Non-pigmented ciliary epithelial cell (primary cell): ENCODE measurements around the gene PIP4P1.
"Not testable (repeated sequence)": the region's sequence is repeated elsewhere in the genome, so short reads cannot be mapped to it uniquely, and the experiment has no call there.

Source experiments
- DNase-seq: peaks from one replicate; pipeline ENCODE4 v3.0.0-alpha.2; 2010; ENCODE audit warnings: low read depth

The PIP4P1 gene

DNA sequence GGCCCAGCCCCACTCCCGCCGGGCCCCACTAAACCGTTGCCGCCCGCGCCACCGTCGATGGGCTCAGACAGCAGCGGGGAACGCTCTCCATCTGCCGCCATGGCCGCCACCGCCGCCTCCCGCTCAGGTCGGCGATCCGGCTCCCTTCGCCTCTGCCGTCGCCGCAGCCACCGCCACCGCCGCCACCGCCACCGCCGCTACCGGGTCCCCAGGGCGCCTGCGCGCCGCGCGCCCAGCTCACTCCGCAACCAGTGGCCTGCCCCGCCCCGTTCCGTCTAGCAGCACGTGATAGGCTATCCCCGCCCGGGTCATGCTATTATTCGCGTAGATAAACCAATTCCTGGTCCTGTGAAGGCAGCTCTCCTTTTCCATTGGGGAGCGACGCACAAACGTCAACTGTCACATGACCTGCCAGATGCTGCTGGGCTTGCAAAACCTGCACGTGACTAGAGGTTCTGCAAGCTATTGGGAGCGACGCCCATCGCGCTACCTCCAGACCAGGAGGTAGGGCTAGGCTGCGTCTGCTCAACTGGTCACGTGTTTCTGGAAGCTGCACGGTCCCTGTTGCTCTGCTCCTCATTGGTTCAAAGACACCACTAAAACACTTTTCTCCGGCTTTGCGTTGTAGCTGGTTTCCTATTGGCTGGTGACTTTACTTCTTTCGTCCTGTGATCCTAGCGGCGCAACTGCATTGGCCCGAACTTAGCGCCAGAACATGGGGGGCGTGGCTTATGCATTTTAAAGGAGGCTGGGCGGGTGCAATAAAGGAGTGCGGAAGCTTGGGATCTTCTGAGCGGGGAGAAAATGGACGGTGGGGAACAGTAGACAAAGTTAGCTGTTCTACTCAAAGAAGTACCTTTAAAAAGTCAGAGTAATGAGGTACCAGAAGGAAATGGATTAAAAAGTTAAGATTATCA lies at the start of gene PIP4P1:
Gene PIP4P1, minus strand, starts transcription at position 210 of the 917 bp plus-strand sequence. Its CDS starts 109 bp downstream, at position 101.
- DNase-seq: peak; percentile 100

DNA sequence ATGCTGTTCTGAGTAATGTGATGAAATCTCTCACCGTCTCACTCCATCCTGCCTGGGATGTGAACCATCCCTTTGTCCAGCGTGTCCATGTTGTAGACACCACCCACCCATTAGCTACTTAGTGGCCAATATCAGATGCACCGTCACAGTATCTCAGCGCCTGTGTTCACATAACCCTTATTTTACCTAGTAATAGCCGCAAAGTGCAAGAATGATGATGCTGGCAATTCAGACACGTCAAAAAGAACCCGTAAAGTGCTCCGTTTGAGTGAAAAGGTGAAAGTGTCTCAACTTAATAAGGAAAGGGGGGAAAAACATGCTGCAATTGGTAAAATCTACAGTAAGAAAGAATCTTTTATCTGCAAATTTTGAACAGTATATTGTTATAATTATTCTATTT lies 47.1 kb upstream of the PIP4P1 start:
- no peak for DNase-seq

GRCh38 chr14:20507537-20507936 lies 46.3 kb upstream of the PIP4P1 start:
- DNase-seq: not testable (repeated sequence)

GRCh38 chr14:20506752-20507151 lies 45.5 kb upstream of the PIP4P1 start:
- DNase-seq: not testable (repeated sequence)

- DNase-seq: not testable (repeated sequence)
These were observed 45.0 kb upstream of the PIP4P1 start for GRCh38 chr14:20506276-20506675.

DNA sequence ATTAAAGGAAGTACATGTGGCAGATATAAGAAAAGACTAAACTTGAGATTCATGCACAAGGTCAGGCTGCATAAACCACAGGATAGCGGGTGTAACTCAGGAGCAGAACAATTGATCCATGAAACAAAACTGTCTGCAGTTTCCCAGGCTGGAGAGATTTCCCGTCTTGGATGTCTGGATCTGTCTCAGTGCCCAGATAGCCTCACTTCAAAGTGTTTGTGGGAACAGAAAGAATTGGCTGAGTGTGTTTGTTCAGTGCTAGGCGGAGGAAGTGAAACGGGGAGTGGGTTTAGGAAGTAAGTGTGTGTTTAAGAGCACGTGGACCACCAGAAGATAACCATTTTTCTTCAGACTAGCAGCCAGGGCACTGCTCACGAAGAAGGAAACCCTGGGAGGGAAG lies 42.7 kb upstream of the PIP4P1 start:
- DNase-seq: no peak

DNA sequence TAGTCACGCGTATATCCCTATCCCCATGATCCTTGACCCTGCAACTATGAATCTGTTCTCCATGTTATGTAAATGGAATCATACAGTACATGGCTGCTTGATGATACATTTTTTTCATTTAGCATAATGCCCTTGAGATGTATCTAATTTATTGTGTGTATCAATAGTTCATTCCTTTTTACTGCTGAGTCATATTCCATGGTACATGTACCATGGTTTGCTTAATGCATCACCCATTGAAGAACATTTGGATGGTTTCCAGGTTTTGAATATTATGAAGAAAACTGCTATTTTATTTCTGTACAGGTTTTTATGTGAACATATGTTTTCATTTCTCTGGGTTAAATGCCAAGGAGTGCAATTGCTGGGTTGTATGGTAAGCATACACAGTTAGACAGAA lies 40.1 kb upstream of the PIP4P1 start:
- DNase-seq: no peak

GRCh38 chr14:20499881-20500280 lies 38.6 kb upstream of the PIP4P1 start:
- DNase-seq: no peak

DNA sequence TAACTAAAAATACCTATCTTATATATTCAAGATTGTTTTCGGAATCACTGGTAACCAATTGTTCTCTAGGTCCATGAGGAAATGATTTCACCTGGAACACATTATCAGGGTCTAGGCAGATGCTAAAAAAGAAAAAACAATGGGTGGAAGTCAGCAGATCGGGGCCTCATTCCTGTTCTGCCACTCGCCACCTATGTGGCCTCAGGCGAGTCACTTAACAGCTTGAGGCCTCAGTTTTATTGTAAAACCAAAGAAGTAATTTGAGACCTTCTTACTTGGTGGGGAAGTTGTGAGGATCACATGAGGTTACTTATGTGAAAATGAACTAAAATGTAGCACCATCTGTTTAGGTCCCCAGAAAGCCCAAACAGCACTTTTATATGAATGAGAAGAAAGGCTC lies 37.9 kb upstream of the PIP4P1 start:
- DNase-seq: no peak

DNA sequence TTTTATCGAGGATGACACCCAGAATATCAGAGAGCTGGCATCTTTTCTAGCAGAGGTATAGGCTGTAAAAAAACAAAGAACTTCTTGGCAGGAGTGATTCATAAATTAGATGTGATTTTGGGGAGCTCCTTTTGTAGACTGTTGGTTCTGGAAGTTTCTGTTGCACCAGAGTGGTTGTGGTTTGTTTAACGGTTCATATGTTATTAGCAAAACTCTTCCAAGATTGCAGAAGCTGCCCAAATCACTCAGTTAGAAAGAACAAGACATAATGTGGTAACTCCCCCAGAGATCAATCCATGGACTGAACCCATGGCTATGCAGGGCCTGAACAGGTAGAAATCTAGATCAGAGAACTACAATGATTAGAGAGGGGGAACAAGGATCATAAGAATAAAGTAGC lies 37.4 kb upstream of the PIP4P1 start:
- no peak for DNase-seq

GRCh38 chr14:20494935-20495766 lies 33.9 kb upstream of the PIP4P1 start:
- DNase-seq: no peak

GRCh38 chr14:20493634-20494033 lies 32.4 kb upstream of the PIP4P1 start:
- DNase-seq: no peak

GRCh38 chr14:20492486-20492885 lies 31.3 kb upstream of the PIP4P1 start:
- DNase-seq: no peak

DNA sequence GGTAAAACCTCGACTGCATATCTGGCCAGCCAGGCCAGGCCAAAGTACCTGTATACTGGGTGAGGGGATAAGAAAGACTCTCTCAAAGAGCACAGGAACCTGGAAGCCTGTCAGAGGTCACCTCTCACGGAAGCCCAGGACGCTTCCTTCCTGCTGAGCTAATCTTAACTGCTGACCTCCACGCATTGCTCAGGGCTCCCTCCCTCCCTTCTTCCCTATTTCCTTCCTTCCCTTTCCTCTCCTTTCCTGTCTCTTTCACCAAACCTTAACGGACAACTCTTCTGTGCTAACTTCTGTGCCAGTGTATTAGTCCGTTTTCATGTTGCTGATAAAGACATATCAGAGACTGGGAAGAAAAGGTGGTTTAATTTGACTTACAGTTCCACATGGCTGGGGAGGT lies 29.3 kb upstream of the PIP4P1 start:
- DNase-seq: no peak

DNA sequence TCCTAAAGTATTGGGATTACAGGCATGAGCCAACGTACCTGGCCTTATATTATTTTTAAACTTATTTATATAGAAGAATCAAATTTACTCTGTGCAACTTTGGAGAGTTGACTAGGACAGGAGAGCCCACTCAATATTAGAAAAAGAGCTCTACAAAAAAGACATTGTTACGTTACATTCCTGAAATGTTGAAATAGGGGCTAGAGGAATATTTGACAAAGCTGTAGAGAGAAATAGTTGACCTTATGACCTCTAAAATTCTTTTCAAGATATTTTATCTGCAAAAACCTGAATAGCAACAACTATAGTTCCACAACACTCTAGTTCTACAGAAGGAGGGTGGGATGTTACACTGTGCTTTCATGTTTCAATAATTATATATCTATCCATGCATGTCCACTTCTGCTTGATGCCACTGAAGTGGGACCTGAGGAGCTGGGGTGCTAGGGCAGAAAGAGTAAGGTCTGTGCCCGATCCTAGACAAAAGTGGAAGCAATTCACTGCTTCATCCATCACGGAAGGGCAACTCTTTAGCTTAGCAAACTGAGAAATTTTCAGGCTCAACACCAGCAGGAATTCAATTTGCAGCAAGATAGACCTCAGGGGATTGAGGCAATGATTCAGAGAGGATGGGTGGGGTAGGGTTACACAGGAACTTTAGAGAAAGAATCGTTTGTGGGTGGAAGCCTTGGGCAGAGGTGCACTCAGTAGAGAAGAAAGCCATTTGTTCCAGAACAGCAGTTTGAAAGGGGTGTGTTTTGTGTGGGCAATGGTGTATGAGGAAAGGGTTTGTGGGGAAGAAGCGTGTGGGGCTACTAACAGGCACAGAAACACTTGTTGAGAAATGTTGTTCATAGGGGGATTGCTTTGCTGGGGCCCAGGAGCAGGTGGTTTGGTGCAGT lies 28.1 kb upstream of the PIP4P1 start:
- DNase-seq: no peak

DNA sequence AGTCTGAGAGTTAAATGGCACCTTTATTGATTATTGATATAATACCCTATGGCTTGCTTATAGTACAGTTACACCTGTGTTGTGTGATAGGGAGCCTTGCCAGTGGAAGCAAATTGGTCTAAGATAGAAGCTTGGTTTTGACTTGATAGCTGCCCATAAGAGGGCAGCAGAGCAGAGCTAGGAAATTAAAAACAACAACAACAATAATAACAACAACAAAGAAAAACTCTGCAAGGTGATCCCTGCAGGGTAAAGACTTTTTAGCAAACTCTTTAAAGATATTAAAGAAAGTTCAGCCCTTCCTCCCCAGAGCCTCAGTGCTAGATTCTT lies 26.1 kb upstream of the PIP4P1 start:
- DNase-seq: no peak

- DNase-seq: no peak
These were observed 25.6 kb upstream of the PIP4P1 start for GRCh38 chr14:20486684-20487395.

DNA sequence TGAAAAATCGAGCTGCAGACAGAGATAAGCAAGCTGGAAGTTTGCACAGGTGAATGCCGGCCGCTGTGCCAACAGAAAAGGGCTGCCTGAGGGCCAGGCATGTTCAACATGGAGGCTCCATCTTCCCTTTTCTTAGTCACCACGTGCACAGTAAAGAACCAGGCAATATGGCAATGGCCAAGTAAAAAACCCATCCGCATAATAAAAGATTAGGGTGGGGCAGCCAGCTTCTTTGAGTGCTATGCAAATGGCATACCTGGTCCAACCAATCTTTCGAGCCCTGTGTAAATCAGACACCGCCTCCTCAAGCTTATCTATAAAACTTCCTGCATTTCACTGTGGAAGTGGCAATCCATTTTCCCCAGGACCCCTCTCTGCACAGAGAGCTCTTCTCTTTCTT lies 24.7 kb upstream of the PIP4P1 start:
- no peak for DNase-seq

DNA sequence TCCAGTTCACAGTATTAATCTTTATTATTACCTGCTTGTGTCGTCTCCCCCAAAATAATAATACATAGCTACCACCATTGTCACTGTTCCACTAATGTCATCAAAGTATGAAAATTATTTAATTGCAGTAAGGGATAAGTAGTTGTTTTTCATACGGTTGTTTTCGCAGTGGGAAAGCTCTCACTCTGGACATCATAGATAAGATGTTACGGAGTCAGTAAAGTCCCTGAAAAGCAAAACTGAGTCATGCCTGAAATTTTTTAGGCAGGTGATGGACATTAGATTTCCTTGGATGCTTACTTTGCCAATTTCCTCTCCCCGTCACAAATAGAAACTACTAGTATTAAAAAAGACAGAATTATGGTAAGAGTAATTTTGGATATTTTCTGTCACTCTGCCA lies 21.1 kb upstream of the PIP4P1 start:
- no peak for DNase-seq

DNA sequence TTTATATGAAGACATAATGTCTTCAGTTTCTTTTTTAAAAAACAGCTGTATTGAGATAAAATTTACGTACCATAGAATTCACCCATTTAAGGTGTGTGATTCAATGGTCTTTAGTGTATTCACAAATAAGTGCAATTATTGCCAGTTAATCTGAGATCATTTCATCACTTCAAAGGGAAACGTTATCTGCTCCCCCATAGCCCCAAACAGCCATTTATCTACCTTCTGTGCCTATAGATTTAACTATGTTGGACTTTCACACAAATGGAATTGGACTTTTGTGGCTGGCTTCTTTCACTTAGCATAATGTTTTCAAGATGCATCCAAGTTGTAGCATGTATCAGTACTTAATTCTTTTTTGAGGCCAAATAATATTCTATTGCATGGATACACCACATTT lies 17.7 kb upstream of the PIP4P1 start:
- no peak for DNase-seq

DNA sequence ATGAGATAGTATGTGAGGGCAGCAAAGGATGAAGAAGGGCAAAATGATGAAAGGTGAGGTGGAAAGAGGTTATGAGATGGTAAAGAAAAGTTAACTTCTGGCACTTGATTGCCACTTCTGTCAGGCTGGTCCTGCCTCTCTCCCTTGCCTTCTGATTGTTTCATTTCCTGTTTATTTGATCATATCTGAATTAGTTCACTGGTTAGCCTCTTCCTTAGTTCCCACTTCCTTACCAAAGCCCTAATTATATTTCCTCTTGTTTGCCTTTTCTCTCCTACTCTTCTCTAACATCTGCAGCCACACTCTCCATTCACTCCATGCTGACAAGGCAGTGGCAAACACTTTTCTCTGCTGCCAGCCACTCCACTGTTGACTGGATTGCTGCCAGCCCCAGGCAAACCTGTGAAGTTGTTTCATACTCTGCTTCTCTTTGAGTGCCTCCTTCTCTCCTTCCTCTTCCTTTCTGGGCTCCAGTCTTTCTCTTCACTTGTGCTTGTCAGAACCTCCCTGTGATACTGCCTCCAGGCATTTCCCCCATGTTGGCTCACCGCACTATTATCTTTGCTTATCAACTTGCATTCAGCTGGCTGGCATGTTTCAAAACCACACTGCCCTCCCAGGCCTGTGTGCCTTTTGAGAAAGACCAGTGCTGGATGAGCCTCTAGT lies 16.1 kb upstream of the PIP4P1 start:
- no peak for DNase-seq
